Endothelial cell of umbilical vein (primary cell): ENCODE results near the gene BSDC1. TPM values are rescaled to one million over a fixed set of nuclear protein-coding genes. Genes with fewer than 3 reads are reported as not detected.

Source experiments
- BruUV-seq: library from RNA; stranded (reverse); fragments of 400-500 nt; replicated peaks from 2 replicates; lab custom pipeline; 2021; lab: Mats Ljungman, UMichigan
- CTCF ChIA-PET: fragments of 300-600, 350-600 bp; sonication (Branson Sonifier 250); formaldehyde crosslinking; loops from one replicate; lab custom pipeline; 2021; ENCODE audit warnings: antibody characterized with exemption, inconsistent platforms; lab: Charles Lee
- POLR2A ChIA-PET: fragments of 300-600, 350-600 bp; sonication (Branson Sonifier 250); formaldehyde crosslinking; loops from one replicate; lab custom pipeline; 2021; ENCODE audit warnings: antibody characterized with exemption, inconsistent platforms; lab: Charles Lee
- DNase-seq: peaks from one replicate; pipeline ENCODE4 v3.0.0-alpha.2; 2011; ENCODE audit warnings: low read depth, low spot score
- FAIRE-seq: peaks from 2 replicates; lab custom pipeline; 2011; peaks lifted over from hg19 to GRCh38; lab: Jason Lieb, UNC
- H2AFZ ChIP-seq: 2 replicates; pipeline ENCODE4 v1.6.0; 2012; ENCODE audit warnings: low read depth, low read length, control low read depth, inconsistent platforms
- H3K27ac ChIP-seq: 2 replicates; pipeline ENCODE4 v1.5.1; 2011; ENCODE audit warnings: low read depth, mild to moderate bottlenecking, control low read depth, low read length, moderate library complexity; ENCODE audit not compliant: insufficient read depth
- H3K27me3 ChIP-seq, 2 experiments: 2 replicates each; pipeline versions ENCODE4 v1.6.0 to v1.6.1; 2011; ENCODE audit warnings: low read length in 2 of 2, mixed read lengths in 1 of 2; ENCODE audit not compliant: control insufficient read depth in 2 of 2, insufficient read depth in 2 of 2
- H3K36me3 ChIP-seq, 2 experiments: 2 replicates in 1 of 2; 3 replicates in 1 of 2; pipeline ENCODE4 v1.5.1; 2011; ENCODE audit warnings: low read length in 2 of 2, mild to moderate bottlenecking in 1 of 2, moderate library complexity in 1 of 2; ENCODE audit not compliant: control insufficient read depth in 2 of 2, insufficient read depth in 2 of 2; ENCODE audit errors: extremely low read depth in 1 of 2
- H3K4me1 ChIP-seq: 3 replicates; pipeline ENCODE4 v1.5.1; 2011; ENCODE audit warnings: mild to moderate bottlenecking, low read length; ENCODE audit not compliant: control insufficient read depth, insufficient read depth; ENCODE audit errors: extremely low read depth
- H3K4me2 ChIP-seq: 2 replicates; pipeline ENCODE4 v1.6.1; 2011; ENCODE audit warnings: low read length, control low read depth, mixed read lengths; ENCODE audit not compliant: insufficient read depth
- H3K4me3 ChIP-seq, 3 experiments: fragments of 200-600 bp in 1 of 3; sonication (generic), shearing (Covaris generic) in 1 of 3; replicated peaks in 1 of 3; 2 replicates each; pipeline ENCODE4 v1.5.1; 2011 to 2016; ENCODE audit warnings: control low read depth in 3 of 3, low read length in 3 of 3, mild to moderate bottlenecking in 2 of 3, inconsistent platforms in 1 of 3, low read depth in 1 of 3, moderate library complexity in 1 of 3; ENCODE audit not compliant: insufficient read depth in 1 of 3
- H3K79me2 ChIP-seq: 2 replicates; pipeline ENCODE4 v1.6.0; 2012; ENCODE audit warnings: low read length, inconsistent platforms; ENCODE audit not compliant: control insufficient read depth, insufficient read depth
- H3K9ac ChIP-seq: replicated peaks from 2 replicates; pipeline ENCODE3; 2011; ENCODE audit warnings: low read length, control low read depth; ENCODE audit not compliant: insufficient read depth; ENCODE audit errors: extremely low read depth
- H3K9me1 ChIP-seq: replicated peaks from 3 replicates; pipeline ENCODE4 v1.6.0; 2011; ENCODE audit warnings: mild to moderate bottlenecking, low read length; ENCODE audit not compliant: control insufficient read depth, insufficient read depth; ENCODE audit errors: extremely low read depth
- H3K9me3 ChIP-seq: replicated peaks from 2 replicates; pipeline ENCODE4 v1.5.1; 2012; ENCODE audit warnings: low read length, inconsistent platforms; ENCODE audit not compliant: control insufficient read depth, insufficient read depth
- H4K20me1 ChIP-seq: replicated peaks from 2 replicates; pipeline ENCODE3; 2011; ENCODE audit warnings: mild to moderate bottlenecking, low read length; ENCODE audit not compliant: control insufficient read depth, insufficient read depth; ENCODE audit errors: extremely low read depth
- EZH2 ChIP-seq: IDR thresholded peaks from 2 replicates; pipeline ENCODE4 v1.6.1; 2012; ENCODE audit warnings: borderline replicate concordance, low read depth, mild to moderate bottlenecking, moderate library complexity, low read length, inconsistent platforms; ENCODE audit not compliant: severe bottlenecking
- FOS ChIP-seq: IDR thresholded peaks from 2 replicates; pipeline ENCODE4 v1.6.1; 2011; ENCODE audit warnings: mild to moderate bottlenecking, low read length, moderate library complexity, borderline replicate concordance; ENCODE audit not compliant: insufficient read depth
- GATA2 ChIP-seq: IDR thresholded peaks from 2 replicates; pipeline ENCODE4 v1.7.0; 2011; ENCODE audit warnings: low read depth, mild to moderate bottlenecking, moderate library complexity, mixed read lengths, low read length; ENCODE audit not compliant: insufficient read length, insufficient read depth
- JUN ChIP-seq: IDR thresholded peaks from 2 replicates; pipeline ENCODE4 v1.6.1; 2011; ENCODE audit warnings: borderline replicate concordance, low read depth; ENCODE audit not compliant: insufficient read length, insufficient read depth
- MYC ChIP-seq: IDR thresholded peaks from one replicate; pipeline ENCODE4 v1.6.1; 2011; ENCODE audit warnings: mild to moderate bottlenecking, low read depth, low read length
- POLR2A ChIP-seq: IDR thresholded peaks from 2 replicates; pipeline ENCODE4 v1.6.1; 2012; ENCODE audit warnings: low read depth, mild to moderate bottlenecking, control low read depth, low read length
- POLR2AphosphoS5 ChIP-seq: IDR thresholded peaks from 2 replicates; pipeline ENCODE4 v1.6.1; 2012; ENCODE audit warnings: low read depth, mild to moderate bottlenecking, control low read depth, low read length, moderate library complexity; ENCODE audit not compliant: insufficient read depth
- dilution Hi-C: fragments of 300-500 bp; cut with MboI; formaldehyde crosslinking; loops from one replicate; pipeline ENCODE4 v1.15.0; 2019; ENCODE audit warnings: low sequenced_read_pairs; ENCODE audit not compliant: extremely low pct_ligation_motif_present
- intact Hi-C: fragments of 100-400 bp; cut with micrococcal nuclease; formaldehyde crosslinking; loops from one replicate; pipeline ENCODE4 v1.10.0; 2022
- polyA plus RNA-seq, 4 experiments: library from polyadenylated mRNA; depleted of rRNA in 3 of 4; stranded (reverse) in 3 of 4; unstranded in 1 of 4; fragments of >200 nt; gene quantifications; 2 replicates each; pipeline versions ENCODE4 v1.2.1 to v1.2.3, GENCODE V29; 2011 to 2012; ENCODE audit warnings: missing spikeins in 1 of 4
- total RNA-seq: library from RNA; stranded (reverse); gene quantifications from 2 replicates; pipeline ENCODE4 v1.2.3, GENCODE V29; 2021
- TF ChIP-seq, protein P1 (sequence below): IDR thresholded peaks from 2 replicates; pipeline ENCODE4 v1.6.1; 2011; ENCODE audit not compliant: insufficient read depth, insufficient read length
- TF ChIP-seq, protein P2 (sequence below), 2 donors: IDR thresholded peaks; 1 replicate in 1 of 2; 2 replicates in 1 of 2; pipeline ENCODE4 v1.5.1; 2011; ENCODE audit warnings: low read length in 2 of 2, mild to moderate bottlenecking in 2 of 2, moderate library complexity in 2 of 2, control low read depth in 1 of 2, inconsistent platforms in 1 of 2, low read depth in 1 of 2; ENCODE audit not compliant: insufficient read depth in 1 of 2; ENCODE audit errors: extremely low read depth in 1 of 2

The BSDC1 gene
- total and polyA plus RNA-seq, 2 donors (not counting 3 experiments of a cell fraction or from before 2014, with no cell fraction given): 44.3 to 64.6 TPM

DNA sequence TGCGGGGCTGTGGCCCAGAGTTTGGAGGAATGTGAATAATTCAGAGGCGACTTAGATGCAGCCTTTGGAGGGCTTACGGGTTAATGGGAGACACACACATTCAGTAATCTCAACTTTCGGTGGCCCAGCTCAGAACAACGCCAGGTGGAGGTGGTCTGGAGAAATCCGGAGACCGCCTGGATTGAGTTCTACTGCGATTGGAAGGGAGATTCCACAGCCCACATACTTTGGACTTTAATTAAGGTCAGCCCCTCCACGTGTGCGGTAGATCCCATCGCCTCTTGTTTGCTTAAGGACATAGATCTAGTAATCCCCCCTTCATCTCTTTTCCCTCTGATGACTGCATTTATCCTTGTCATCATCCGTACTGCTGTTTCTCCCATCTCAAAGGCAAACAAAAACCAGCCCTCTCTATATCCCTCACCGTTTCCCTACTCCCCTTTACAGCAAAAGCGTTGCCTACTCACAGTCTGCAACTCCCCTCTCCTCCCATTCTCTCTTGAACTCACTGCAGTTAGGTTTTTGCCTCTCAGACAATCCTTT lies 720 bp upstream of the BSDC1 start:
- Histone ChIP-seq H3K79me2 (peaks cover 13% of the 10 kb centered on the region), H3K4me2 (peak overlapping the region; percentile 84), H3K4me1 (peaks cover 15% of the 10 kb centered on the region), H4K20me1 (no peaks in the 10 kb centered on the region), H3K27me3 (no peaks in the 10 kb centered on the region), H2AFZ (peak overlapping the region; percentile 55), H3K4me3 (peak overlapping the region; percentile 20 to 76 (median 51)), H3K9me1 (no peaks in the 10 kb centered on the region), H3K9me3 (no peaks in the 10 kb centered on the region), H3K9ac (peak overlapping the region; percentile 81), H3K36me3 (peaks cover 0 to 11% of the 10 kb centered on the region in 2 experiments), H3K27ac (peak overlapping the region; percentile 54)
- ChIA-PET POLR2A (interaction anchor here (0.6 to 2.3 kb wide), 6 partner anchors 43 to 954 kb away, joined by 3 to 21 read pairs (median 4); partner anchors contain the start of genes IQCC and MARCKSL1), CTCF (interaction anchor here (0.6 to 2.6 kb wide), 9 partner anchors 10 to 179 kb away, joined by 3 to 11 read pairs (median 3); no protein-coding TSS in a partner anchor)
- no peak for TF ChIP-seq EZH2
- TF ChIP-seq POLR2A: peak; percentile 52
- peak; percentile 38 for TF ChIP-seq POLR2AphosphoS5
- TF ChIP-seq JUN: no peak
- no peak for TF ChIP-seq FOS
- no peak for TF ChIP-seq MYC
- TSS peak; percentile 85 for BruUV-seq
- FAIRE-seq: no peak
- DNase-seq: no peak
- dilution Hi-C loops: no loop called here
- intact Hi-C loops: loop anchor here (1.0 to 5.0 kb wide), 4 partner anchors 44 to 323 kb away; partner anchors contain the start of genes KPNA6 and TMEM39B

DNA sequence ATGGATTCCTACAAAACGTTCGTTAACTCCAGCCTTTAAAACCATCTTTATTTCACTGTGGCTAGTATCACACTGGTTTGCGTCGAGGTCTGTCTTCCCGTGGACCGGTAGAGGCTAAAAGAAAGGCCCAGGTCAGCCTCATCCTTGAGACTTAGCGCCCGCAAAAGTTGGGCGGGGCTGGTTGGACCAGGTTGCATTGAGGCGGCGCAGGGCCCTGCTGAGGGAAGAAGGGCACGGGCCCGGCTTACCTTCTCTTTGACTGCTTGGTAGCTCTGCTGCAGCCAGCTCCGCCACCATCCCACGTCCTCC lies 455 bp downstream of the BSDC1 start:
- intact Hi-C loops (loop anchor here (1.0 to 5.0 kb wide), 4 partner anchors 42 to 321 kb away; partner anchors contain the start of genes KPNA6 and TMEM39B), dilution Hi-C loops (no loop called here)
- Histone ChIP-seq H3K9me3 (no peaks in the 10 kb centered on the region), H3K4me2 (peak overlapping the region; percentile 88), H3K9me1 (no peaks in the 10 kb centered on the region), H3K4me3 (peak overlapping the region; percentile 56 to 65 (median 61)), H3K27ac (peak overlapping the region; percentile 60), H3K9ac (peak overlapping the region; percentile 87), H3K4me1 (peaks cover 15% of the 10 kb centered on the region), H3K27me3 (no peaks in the 10 kb centered on the region), H4K20me1 (no peaks in the 10 kb centered on the region), H3K36me3 (peaks cover 0 to 18% of the 10 kb centered on the region in 2 experiments), H3K79me2 (peaks cover 13% of the 10 kb centered on the region), H2AFZ (peak overlapping the region; percentile 51)
- POLR2A ChIA-PET: interaction anchor here (0.6 to 2.3 kb wide), 3 partner anchors 58 to 135 kb away, joined by 4 to 21 read pairs (median 5); partner anchors contain the start of gene MARCKSL1
- no peak for DNase-seq
- BruUV-seq: TSS peak; percentile 39
- TF ChIP-seq GATA2: no peak
- no peak for TF ChIP-seq POLR2A
- TF ChIP-seq, protein P1, sequence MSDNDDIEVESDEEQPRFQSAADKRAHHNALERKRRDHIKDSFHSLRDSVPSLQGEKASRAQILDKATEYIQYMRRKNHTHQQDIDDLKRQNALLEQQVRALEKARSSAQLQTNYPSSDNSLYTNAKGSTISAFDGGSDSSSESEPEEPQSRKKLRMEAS: no peak
- no peak for TF ChIP-seq FOS
- TF ChIP-seq JUN: no peak
- TF ChIP-seq MYC: no peak
- no peak for TF ChIP-seq POLR2AphosphoS5
- TF ChIP-seq EZH2: no peak
- TF ChIP-seq, protein P2, sequence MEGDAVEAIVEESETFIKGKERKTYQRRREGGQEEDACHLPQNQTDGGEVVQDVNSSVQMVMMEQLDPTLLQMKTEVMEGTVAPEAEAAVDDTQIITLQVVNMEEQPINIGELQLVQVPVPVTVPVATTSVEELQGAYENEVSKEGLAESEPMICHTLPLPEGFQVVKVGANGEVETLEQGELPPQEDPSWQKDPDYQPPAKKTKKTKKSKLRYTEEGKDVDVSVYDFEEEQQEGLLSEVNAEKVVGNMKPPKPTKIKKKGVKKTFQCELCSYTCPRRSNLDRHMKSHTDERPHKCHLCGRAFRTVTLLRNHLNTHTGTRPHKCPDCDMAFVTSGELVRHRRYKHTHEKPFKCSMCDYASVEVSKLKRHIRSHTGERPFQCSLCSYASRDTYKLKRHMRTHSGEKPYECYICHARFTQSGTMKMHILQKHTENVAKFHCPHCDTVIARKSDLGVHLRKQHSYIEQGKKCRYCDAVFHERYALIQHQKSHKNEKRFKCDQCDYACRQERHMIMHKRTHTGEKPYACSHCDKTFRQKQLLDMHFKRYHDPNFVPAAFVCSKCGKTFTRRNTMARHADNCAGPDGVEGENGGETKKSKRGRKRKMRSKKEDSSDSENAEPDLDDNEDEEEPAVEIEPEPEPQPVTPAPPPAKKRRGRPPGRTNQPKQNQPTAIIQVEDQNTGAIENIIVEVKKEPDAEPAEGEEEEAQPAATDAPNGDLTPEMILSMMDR (IDR thresholded peaks at IDR 0.05; ENCODE audit: extremely low read depth in 1 of 2, insufficient read depth in 1 of 2, low read depth in 1 of 2, low read length in 2 of 2): no peak
- CTCF ChIA-PET: interaction anchor here (0.5 to 2.6 kb wide), 7 partner anchors 8 to 178 kb away, joined by 3 to 11 read pairs (median 4); no protein-coding TSS in a partner anchor
- no peak for FAIRE-seq
